Left lung (tissue), 10 donors: ENCODE measurements around the gene ZNF417. TPM values are rescaled to one million over a fixed set of nuclear protein-coding genes. Genes with fewer than 3 reads are reported as not detected.
A peak's percentile ranks its signal among the peaks of the same experiment; 100 is the strongest.

Experiments used
- ATAC-seq: fragments of 200-7000 bp; cut with Tn5 transposase; one replicate; pipeline ENCODE4 v1.9.1; 2020; ENCODE audit warnings: moderate library complexity
- DNase-seq, 4 donors: peaks; one replicate each; pipeline ENCODE4 v3.0.0-alpha.2; 2013 to 2020
- H3K27ac ChIP-seq, 2 donors: fragments of 200-600 bp; sonication (generic) in 1 of 2; one replicate each; pipeline versions ENCODE4 v1.5.0 to v1.8.0; 2020 to 2021
- H3K27me3 ChIP-seq, 2 donors: fragments of 200-600 bp; sonication (generic) in 1 of 2; one replicate each; pipeline versions ENCODE4 v1.5.0 to v1.8.0; 2020 to 2021
- H3K36me3 ChIP-seq, 2 donors: fragments of 200-600 bp; sonication (generic) in 1 of 2; one replicate each; pipeline versions ENCODE4 v1.5.0 to v1.8.0; 2020 to 2021
- H3K4me1 ChIP-seq, 2 donors: fragments of 200-600 bp; one replicate each; pipeline ENCODE4 v1.8.0; 2021
- H3K4me3 ChIP-seq, 2 donors: fragments of 200-600 bp; sonication (generic) in 1 of 2; one replicate each; pipeline versions ENCODE4 v1.5.0 to v1.8.0; 2020 to 2021; ENCODE audit warnings: mild to moderate bottlenecking in 1 of 2
- H3K9me3 ChIP-seq, 2 donors: fragments of 200-600 bp; sonication (generic) in 1 of 2; one replicate each; pipeline versions ENCODE4 v1.5.0 to v1.8.0; 2020 to 2021
- intact Hi-C, 2 donors: fragments of 100-400 bp; cut with DNase I; formaldehyde crosslinking; loops; one replicate each; pipeline versions ENCODE4 v1.11.2 to v1.14.2; 2022
- polyA plus RNA-seq, 6 donors: library from polyadenylated mRNA; unstranded; fragments of 120-200 nt; gene quantifications; one replicate each; pipeline ENCODE4 v1.2.1, GENCODE V29; 2013; ENCODE audit not compliant: insufficient read length in 6 of 6
- total RNA-seq, 2 donors: library from RNA; stranded (reverse); fragmentation: NEBNext Ultra II Directional; extraction: Animal tissue kit (Norgen Biotek cat#: 25700); gene quantifications; one replicate each; pipeline ENCODE4 v1.2.1, GENCODE V29; 2021
- TF ChIP-seq, protein P1 (sequence below), 2 donors: fragments of 200-600 bp; sonication (generic) in 1 of 2; IDR thresholded peaks; one replicate each; pipeline versions ENCODE4 v1.5.0 to v1.8.0; 2021; ENCODE audit warnings: antibody characterized with exemption in 2 of 2
- donor health status: DM: no; HTN: yes; CAD: no.
- donor health status: DM: no; HTN: no; CAD: no.

Gene ZNF417
- total and polyA plus RNA-seq, 8 donors = 15.8 to 47.8 (median 38.9) TPM

- H3K27ac ChIP-seq = no peak overlapping the region
- H3K27me3 ChIP-seq = no peaks in the 10 kb centered on the region
- intact Hi-C loops = no loop called here
- peaks cover 0 to 91% of the 10 kb centered on the region in 2 donors for H3K9me3 ChIP-seq
- TF ChIP-seq, protein P1, sequence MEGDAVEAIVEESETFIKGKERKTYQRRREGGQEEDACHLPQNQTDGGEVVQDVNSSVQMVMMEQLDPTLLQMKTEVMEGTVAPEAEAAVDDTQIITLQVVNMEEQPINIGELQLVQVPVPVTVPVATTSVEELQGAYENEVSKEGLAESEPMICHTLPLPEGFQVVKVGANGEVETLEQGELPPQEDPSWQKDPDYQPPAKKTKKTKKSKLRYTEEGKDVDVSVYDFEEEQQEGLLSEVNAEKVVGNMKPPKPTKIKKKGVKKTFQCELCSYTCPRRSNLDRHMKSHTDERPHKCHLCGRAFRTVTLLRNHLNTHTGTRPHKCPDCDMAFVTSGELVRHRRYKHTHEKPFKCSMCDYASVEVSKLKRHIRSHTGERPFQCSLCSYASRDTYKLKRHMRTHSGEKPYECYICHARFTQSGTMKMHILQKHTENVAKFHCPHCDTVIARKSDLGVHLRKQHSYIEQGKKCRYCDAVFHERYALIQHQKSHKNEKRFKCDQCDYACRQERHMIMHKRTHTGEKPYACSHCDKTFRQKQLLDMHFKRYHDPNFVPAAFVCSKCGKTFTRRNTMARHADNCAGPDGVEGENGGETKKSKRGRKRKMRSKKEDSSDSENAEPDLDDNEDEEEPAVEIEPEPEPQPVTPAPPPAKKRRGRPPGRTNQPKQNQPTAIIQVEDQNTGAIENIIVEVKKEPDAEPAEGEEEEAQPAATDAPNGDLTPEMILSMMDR (IDR thresholded peaks at IDR 0.05) = no peak
- ATAC-seq (no peak), DNase-seq (no peak)
- H3K4me3 ChIP-seq = no peak overlapping the region
- H3K36me3 ChIP-seq = peaks cover 0 to 47% of the 10 kb centered on the region in 2 donors
- peaks cover 0 to 5% of the 10 kb centered on the region in 2 donors for H3K4me1 ChIP-seq
Measured at GRCh38 chr19:57935731-57936130, 19.3 kb upstream of the ZNF417 start.

- peaks cover 0 to 91% of the 10 kb centered on the region in 2 donors for H3K9me3 ChIP-seq
- H3K36me3 ChIP-seq = peaks cover 0 to 45% of the 10 kb centered on the region in 2 donors
- no peaks in the 10 kb centered on the region for H3K27me3 ChIP-seq
- DNase-seq (peak; percentile 71 to 86 (median 76)), ATAC-seq (peak; percentile 100)
- peak within 1 kb of the TSS; percentile 63 to 65 for H3K4me3 ChIP-seq
- peaks cover 0 to 5% of the 10 kb centered on the region in 2 donors for H3K4me1 ChIP-seq
- TF ChIP-seq, protein P1 (IDR thresholded peaks at IDR 0.05) = no peak
- H3K27ac ChIP-seq = no peak within 1 kb of the TSS
- intact Hi-C loops = no loop called here
Measured at GRCh38 chr19:57934820-57935665, 18.7 kb upstream of the ZNF417 start, which contains the start of gene ZNF418. Gene ZNF418, minus strand, starts transcription at chr19:57935402. Its CDS starts 1,580 bp downstream, at chr19:57933822.

DNA sequence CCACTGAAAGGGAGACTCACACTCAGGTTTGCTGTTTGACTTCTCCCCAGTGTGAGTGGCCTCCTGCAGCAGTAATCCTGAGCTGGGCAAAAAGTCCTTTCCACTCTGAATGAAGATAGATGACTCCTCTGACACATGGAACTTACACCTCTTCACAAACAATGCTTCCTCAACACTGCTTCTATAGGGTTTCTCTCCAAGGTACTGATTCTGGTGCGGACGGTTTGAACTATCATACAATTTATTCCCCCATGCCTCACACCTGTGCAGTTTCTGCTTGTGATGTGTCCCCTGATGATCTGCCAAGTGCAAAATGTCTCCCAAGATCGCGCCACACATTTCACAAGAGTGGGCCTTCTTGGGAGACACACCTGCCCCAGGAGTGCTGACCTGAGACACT lies 11.2 kb upstream of the ZNF417 start:
- Histone ChIP-seq H3K4me3 (no peak overlapping the region), H3K27me3 (no peaks in the 10 kb centered on the region), H3K4me1 (no peaks in the 10 kb centered on the region), H3K36me3 (peaks cover 0 to 75% of the 10 kb centered on the region in 2 donors), H3K9me3 (peaks cover 0 to 95% of the 10 kb centered on the region in 2 donors), H3K27ac (no peak overlapping the region)
- no peak for DNase-seq
- ATAC-seq = no peak
- intact Hi-C loops = no loop called here
- TF ChIP-seq, protein P1 (IDR thresholded peaks at IDR 0.05) = no peak

DNA sequence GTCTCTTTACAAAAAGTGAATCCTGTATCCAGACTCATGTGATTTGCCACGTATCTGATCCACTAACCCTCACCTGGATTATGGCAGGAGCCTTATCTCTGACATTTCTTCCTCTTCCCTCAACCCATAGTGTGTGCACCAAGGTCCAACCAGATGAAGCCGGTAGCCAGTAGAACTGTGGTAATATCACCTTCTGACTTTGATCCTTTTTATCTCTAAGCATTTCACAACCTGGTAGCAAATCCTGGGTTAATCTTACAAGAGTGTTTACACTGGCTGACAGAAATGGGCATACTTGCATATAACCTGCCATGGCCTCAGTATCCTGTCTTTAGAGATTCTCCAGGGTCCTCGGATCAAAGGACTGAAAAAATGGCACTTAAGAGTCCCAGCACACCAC lies 1.9 kb downstream of the ZNF417 start:
- intact Hi-C loops = no loop called here
- Histone ChIP-seq H3K27ac (no peak overlapping the region), H3K27me3 (no peaks in the 10 kb centered on the region), H3K9me3 (peaks cover 0 to 9% of the 10 kb centered on the region in 2 donors), H3K4me1 (peaks cover 7 to 17% of the 10 kb centered on the region in 2 donors), H3K4me3 (no peak overlapping the region), H3K36me3 (peaks cover 0 to 34% of the 10 kb centered on the region in 2 donors)
- ATAC-seq (no peak), DNase-seq (no peak)
- TF ChIP-seq, protein P1 (IDR thresholded peaks at IDR 0.05) = no peak

DNA sequence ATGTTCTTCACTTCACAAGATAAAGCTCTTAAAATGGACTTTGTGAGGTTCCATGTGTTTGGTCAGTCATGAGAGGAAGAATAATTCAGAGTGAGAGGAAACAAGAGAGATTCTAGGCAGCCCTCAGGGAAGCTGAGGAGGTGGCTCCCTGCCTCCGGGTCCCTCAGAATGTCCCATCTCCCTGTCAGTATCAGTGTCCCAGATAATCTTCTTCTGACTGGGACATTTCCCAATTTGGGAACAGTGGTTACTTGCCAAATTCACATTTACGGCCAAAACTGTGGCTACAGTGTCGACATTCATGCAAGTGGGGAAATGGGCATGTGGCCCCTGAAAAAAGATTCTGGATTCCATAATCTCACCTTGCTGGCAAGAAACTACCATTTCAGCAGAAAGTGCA lies 9.0 kb downstream of the ZNF417 start:
- TF ChIP-seq, protein P1 (IDR thresholded peaks at IDR 0.05) = no peak
- peaks cover 0 to 7% of the 10 kb centered on the region in 2 donors for H3K9me3 ChIP-seq
- H3K4me1 ChIP-seq = peaks cover 0 to 5% of the 10 kb centered on the region in 2 donors
- ATAC-seq = no peak
- intact Hi-C loops = no loop called here
- H3K27me3 ChIP-seq = no peaks in the 10 kb centered on the region
- no peak for DNase-seq
- H3K4me3 ChIP-seq = no peak overlapping the region
- no peak overlapping the region for H3K27ac ChIP-seq
- peaks cover 0 to 60% of the 10 kb centered on the region in 2 donors for H3K36me3 ChIP-seq
